ENCODE results near the gene CYB5R2. TPM values are rescaled to one million over a fixed set of nuclear protein-coding genes. Genes with fewer than 3 reads are reported as not detected.

CYB5R2 gene
- total RNA-seq, 1 experiment from 2014 or later: 40.3 TPM

- Mint-ChIP-seq H3K27ac (no peak overlapping the region), H3K4me3 (no peak overlapping the region), H3K36me3 (peaks cover 10% of the 10 kb centered on the region), H3K9me3 (no peaks in the 10 kb centered on the region), H3K4me1 (peaks cover 37% of the 10 kb centered on the region), H3K27me3 (ENCODE audit: low read depth) (no peaks in the 10 kb centered on the region)
- ChIA-PET CTCF (interaction anchor here (1.3 kb wide), 1 partner anchor 63 kb away, joined by 5 read pairs; no protein-coding TSS in a partner anchor), POLR2A (no interaction called here)
- ATAC-seq (no peak), DNase-seq (ENCODE audit: low spot score) (no peak)
- TF ChIP-seq ELF4 (CRISPR knock-in tag; IDR thresholded peaks at IDR 0.05; ENCODE audit: low read depth) (no peak), SMAD4 (CRISPR knock-in tag; IDR thresholded peaks at IDR 0.05) (no peak), IRF2 (CRISPR knock-in tag; IDR thresholded peaks at IDR 0.05; ENCODE audit: borderline replicate concordance, low read depth) (no peak), MAX (CRISPR knock-in tag; IDR thresholded peaks at IDR 0.05) (no peak), USF1 (CRISPR knock-in tag; IDR thresholded peaks at IDR 0.05) (no peak), SP1 (CRISPR knock-in tag; conservative IDR thresholded peaks at IDR 0.05) (no peak), ERG (CRISPR knock-in tag; IDR thresholded peaks at IDR 0.05) (no peak), MXD4 (CRISPR knock-in tag; IDR thresholded peaks at IDR 0.05; ENCODE audit: borderline replicate concordance) (no peak), GABPB1 (CRISPR knock-in tag; IDR thresholded peaks at IDR 0.05) (no peak), FOXJ3 (CRISPR knock-in tag; IDR thresholded peaks at IDR 0.05; ENCODE audit: borderline replicate concordance) (no peak)
- TF ChIP-seq, protein P1, sequence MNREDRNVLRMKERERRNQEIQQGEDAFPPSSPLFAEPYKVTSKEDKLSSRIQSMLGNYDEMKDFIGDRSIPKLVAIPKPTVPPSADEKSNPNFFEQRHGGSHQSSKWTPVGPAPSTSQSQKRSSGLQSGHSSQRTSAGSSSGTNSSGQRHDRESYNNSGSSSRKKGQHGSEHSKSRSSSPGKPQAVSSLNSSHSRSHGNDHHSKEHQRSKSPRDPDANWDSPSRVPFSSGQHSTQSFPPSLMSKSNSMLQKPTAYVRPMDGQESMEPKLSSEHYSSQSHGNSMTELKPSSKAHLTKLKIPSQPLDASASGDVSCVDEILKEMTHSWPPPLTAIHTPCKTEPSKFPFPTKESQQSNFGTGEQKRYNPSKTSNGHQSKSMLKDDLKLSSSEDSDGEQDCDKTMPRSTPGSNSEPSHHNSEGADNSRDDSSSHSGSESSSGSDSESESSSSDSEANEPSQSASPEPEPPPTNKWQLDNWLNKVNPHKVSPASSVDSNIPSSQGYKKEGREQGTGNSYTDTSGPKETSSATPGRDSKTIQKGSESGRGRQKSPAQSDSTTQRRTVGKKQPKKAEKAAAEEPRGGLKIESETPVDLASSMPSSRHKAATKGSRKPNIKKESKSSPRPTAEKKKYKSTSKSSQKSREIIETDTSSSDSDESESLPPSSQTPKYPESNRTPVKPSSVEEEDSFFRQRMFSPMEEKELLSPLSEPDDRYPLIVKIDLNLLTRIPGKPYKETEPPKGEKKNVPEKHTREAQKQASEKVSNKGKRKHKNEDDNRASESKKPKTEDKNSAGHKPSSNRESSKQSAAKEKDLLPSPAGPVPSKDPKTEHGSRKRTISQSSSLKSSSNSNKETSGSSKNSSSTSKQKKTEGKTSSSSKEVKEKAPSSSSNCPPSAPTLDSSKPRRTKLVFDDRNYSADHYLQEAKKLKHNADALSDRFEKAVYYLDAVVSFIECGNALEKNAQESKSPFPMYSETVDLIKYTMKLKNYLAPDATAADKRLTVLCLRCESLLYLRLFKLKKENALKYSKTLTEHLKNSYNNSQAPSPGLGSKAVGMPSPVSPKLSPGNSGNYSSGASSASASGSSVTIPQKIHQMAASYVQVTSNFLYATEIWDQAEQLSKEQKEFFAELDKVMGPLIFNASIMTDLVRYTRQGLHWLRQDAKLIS (CRISPR knock-in tag; IDR thresholded peaks at IDR 0.05; ENCODE audit: borderline replicate concordance): no peak
These were observed 38.2 kb downstream of the CYB5R2 start for GRCh38 chr11:7635137-7635536.

DNA sequence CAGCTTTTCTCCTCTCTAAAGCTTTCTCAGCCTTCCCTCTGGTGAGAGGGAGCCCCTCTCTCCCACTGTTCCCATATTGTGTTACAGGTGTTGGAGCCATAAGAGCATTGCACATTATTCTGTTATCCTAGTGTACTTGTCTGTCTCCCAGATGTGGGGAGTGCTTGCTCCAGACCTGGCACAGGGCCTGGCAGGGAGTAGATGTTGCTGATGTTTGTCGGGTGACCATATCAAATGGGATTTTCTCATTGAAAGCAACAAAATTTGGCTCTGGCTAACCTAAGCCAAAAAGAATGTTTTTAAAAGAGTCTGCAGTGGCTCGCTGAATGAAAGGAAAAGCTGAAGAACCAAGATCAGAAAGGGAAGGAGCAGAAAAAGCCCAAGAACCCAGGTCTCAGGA lies 41.1 kb downstream of the CYB5R2 start:
- Mint-ChIP-seq H3K9me3 (no peaks in the 10 kb centered on the region), H3K36me3 (peaks cover 7% of the 10 kb centered on the region), H3K27ac (no peak overlapping the region), H3K4me1 (peaks cover 11% of the 10 kb centered on the region), H3K27me3 (ENCODE audit: low read depth) (no peaks in the 10 kb centered on the region), H3K4me3 (no peak overlapping the region)
- ATAC-seq (no peak), DNase-seq (ENCODE audit: low spot score) (no peak)
- ChIA-PET CTCF (no interaction called here), POLR2A (no interaction called here)
- TF ChIP-seq NR1H2 (CRISPR knock-in tag; IDR thresholded peaks at IDR 0.05) (no peak), ZSCAN18 (CRISPR knock-in tag; IDR thresholded peaks at IDR 0.05) (no peak), JUN (CRISPR knock-in tag; IDR thresholded peaks at IDR 0.05) (no peak), GABPB1 (CRISPR knock-in tag; IDR thresholded peaks at IDR 0.05) (no peak), ZNF317 (CRISPR knock-in tag; IDR thresholded peaks at IDR 0.05; ENCODE audit: borderline replicate concordance, low read depth) (no peak), FOXK1 (CRISPR knock-in tag; IDR thresholded peaks at IDR 0.05) (no peak), ZNF512 (CRISPR knock-in tag; IDR thresholded peaks at IDR 0.05; ENCODE audit: borderline replicate concordance) (no peak), NFYB (CRISPR knock-in tag; conservative IDR thresholded peaks at IDR 0.05; ENCODE audit: low read depth) (no peak), OVOL2 (CRISPR knock-in tag; IDR thresholded peaks at IDR 0.05; ENCODE audit: borderline replicate concordance) (no peak)
- TF ChIP-seq, protein P2, sequence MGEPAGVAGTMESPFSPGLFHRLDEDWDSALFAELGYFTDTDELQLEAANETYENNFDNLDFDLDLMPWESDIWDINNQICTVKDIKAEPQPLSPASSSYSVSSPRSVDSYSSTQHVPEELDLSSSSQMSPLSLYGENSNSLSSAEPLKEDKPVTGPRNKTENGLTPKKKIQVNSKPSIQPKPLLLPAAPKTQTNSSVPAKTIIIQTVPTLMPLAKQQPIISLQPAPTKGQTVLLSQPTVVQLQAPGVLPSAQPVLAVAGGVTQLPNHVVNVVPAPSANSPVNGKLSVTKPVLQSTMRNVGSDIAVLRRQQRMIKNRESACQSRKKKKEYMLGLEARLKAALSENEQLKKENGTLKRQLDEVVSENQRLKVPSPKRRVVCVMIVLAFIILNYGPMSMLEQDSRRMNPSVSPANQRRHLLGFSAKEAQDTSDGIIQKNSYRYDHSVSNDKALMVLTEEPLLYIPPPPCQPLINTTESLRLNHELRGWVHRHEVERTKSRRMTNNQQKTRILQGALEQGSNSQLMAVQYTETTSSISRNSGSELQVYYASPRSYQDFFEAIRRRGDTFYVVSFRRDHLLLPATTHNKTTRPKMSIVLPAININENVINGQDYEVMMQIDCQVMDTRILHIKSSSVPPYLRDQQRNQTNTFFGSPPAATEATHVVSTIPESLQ (CRISPR knock-in tag; IDR thresholded peaks at IDR 0.05): no peak
- TF ChIP-seq, protein P1 (CRISPR knock-in tag; IDR thresholded peaks at IDR 0.05; ENCODE audit: borderline replicate concordance): no peak
